SK-N-SH (cell line): ENCODE results near the gene TRMT44. TPM values are rescaled to one million over a fixed set of nuclear protein-coding genes. Genes with fewer than 3 reads are reported as not detected.

ENCODE experiments used
- CTCF ChIA-PET: fragments of 300-600, 350-600 bp; formaldehyde crosslinking; extraction: SDS; loops from one replicate; lab custom pipeline; 2021; lab: Yijun Ruan, JAX
- POLR2A ChIA-PET: fragments of 350-600 bp; sonication (Branson Sonifier 250); formaldehyde crosslinking; extraction: SDS; loops from one replicate; lab custom pipeline; 2020; ENCODE audit warnings: antibody characterized with exemption, inconsistent platforms; lab: Yijun Ruan, JAX
- DNase-seq: peaks from one replicate; pipeline ENCODE4 v3.0.0; 2012
- H2AFZ ChIP-seq: fragments of 200-600 bp; sonication (generic); 2 replicates; pipeline ENCODE4 v1.8.1; 2016; ENCODE audit warnings: antibody characterized with exemption, mild to moderate bottlenecking, low read depth
- H3F3A ChIP-seq: fragments of 200-600 bp; sonication (generic); replicated peaks from 2 replicates; pipeline ENCODE3; 2016; ENCODE audit warnings: antibody characterized with exemption, mild to moderate bottlenecking; ENCODE audit not compliant: insufficient read depth
- H3K27ac ChIP-seq, 2 experiments: fragments of 200-500 bp in 1 of 2; fragments of 200-600 bp in 1 of 2; sonication (Bioruptor generic) in 1 of 2; sonication (generic), shearing (Covaris generic) in 1 of 2; 2 replicates each; pipeline versions ENCODE4 v1.5.1 to v1.6.1; 2014 to 2016; ENCODE audit warnings: low read depth in 2 of 2, inconsistent platforms in 1 of 2, low read length in 1 of 2, mild to moderate bottlenecking in 1 of 2, mixed read lengths in 1 of 2
- H3K27me3 ChIP-seq: fragments of 200-600 bp; sonication (generic), shearing (Covaris generic); 2 replicates; pipeline ENCODE4 v1.6.1; 2016; ENCODE audit warnings: mixed run types; ENCODE audit not compliant: insufficient read depth
- H3K36me3 ChIP-seq, 2 experiments: fragments of 200-500 bp in 1 of 2; fragments of 200-600 bp in 1 of 2; sonication (Bioruptor generic) in 1 of 2; sonication (generic) in 1 of 2; replicated peaks in 1 of 2; 2 replicates each; pipeline versions ENCODE3 to v1.5.1; 2014 to 2016; ENCODE audit warnings: low read length in 1 of 2, mild to moderate bottlenecking in 1 of 2; ENCODE audit not compliant: insufficient read depth in 2 of 2, control insufficient read depth in 1 of 2
- H3K4me1 ChIP-seq, 2 experiments: fragments of 200-500 bp in 1 of 2; fragments of 200-600 bp in 1 of 2; sonication (Bioruptor generic) in 1 of 2; sonication (generic), shearing (Covaris generic) in 1 of 2; 2 replicates each; pipeline versions ENCODE4 v1.5.1 to v1.6.1; 2014 to 2016; ENCODE audit warnings: low read depth in 1 of 2, low read length in 1 of 2, mixed run types in 1 of 2; ENCODE audit not compliant: insufficient read depth in 2 of 2, control insufficient read depth in 1 of 2
- H3K4me2 ChIP-seq: fragments of 200-600 bp; sonication (generic), shearing (Covaris generic); 2 replicates; pipeline ENCODE4 v1.6.1; 2017; ENCODE audit warnings: mixed run types
- H3K4me3 ChIP-seq, 2 experiments: fragments of 200-500 bp in 1 of 2; fragments of 200-600 bp in 1 of 2; sonication (Bioruptor generic) in 1 of 2; sonication (generic), shearing (Covaris generic) in 1 of 2; 2 replicates each; pipeline versions ENCODE4 v1.5.1 to v1.8.1; 2014 to 2016; ENCODE audit warnings: low read depth in 2 of 2, inconsistent platforms in 1 of 2, low read length in 1 of 2, mild to moderate bottlenecking in 1 of 2, mixed read lengths in 1 of 2, moderate library complexity in 1 of 2
- H3K79me2 ChIP-seq: fragments of 200-600 bp; sonication (generic); 2 replicates; pipeline ENCODE4 v1.8.1; 2017; ENCODE audit warnings: mild to moderate bottlenecking; ENCODE audit not compliant: insufficient read depth
- H3K9ac ChIP-seq: fragments of 200-600 bp; sonication (generic); 2 replicates; pipeline ENCODE4 v1.6.1; 2017; ENCODE audit warnings: mixed run types
- H3K9me2 ChIP-seq: fragments of 200-600 bp; sonication (generic); 2 replicates; pipeline ENCODE4 v1.6.1; 2017; ENCODE audit warnings: mixed run types
- H3K9me3 ChIP-seq: fragments of 200-600 bp; sonication (generic); 2 replicates; pipeline ENCODE4 v1.6.1; 2017; ENCODE audit warnings: mixed run types, mild to moderate bottlenecking, moderate library complexity
- H4K20me1 ChIP-seq: fragments of 200-600 bp; sonication (generic); 2 replicates; pipeline ENCODE4 v1.6.1; 2017; ENCODE audit warnings: mild to moderate bottlenecking, mixed run types; ENCODE audit not compliant: insufficient read depth
- CHD2 ChIP-seq: fragments of 150-350 bp; IDR thresholded peaks from 2 replicates; pipeline ENCODE4 v1.6.1; 2018; ENCODE audit warnings: low read length; ENCODE audit not compliant: partially characterized antibody
- CTCF ChIP-seq: fragments of 200-600 bp; sonication (generic); IDR thresholded peaks from 2 replicates; pipeline ENCODE4 v1.6.1; 2017; ENCODE audit warnings: antibody characterized with exemption, mild to moderate bottlenecking, moderate library complexity
- EP300 ChIP-seq, 2 experiments: IDR thresholded peaks; 2 replicates each; pipeline versions ENCODE4 v1.4.0 to v1.6.1; 2012; ENCODE audit warnings: borderline replicate concordance in 1 of 2, low read depth in 1 of 2, low read length in 1 of 2
- EZH2phosphoT487 ChIP-seq: fragments of 200-600 bp; sonication (generic); IDR thresholded peaks from 2 replicates; pipeline ENCODE4 v1.6.1; 2017; ENCODE audit warnings: low read depth, mixed run types, mild to moderate bottlenecking, antibody characterized with exemption, moderate library complexity, borderline replicate concordance
- FOXJ3 ChIP-seq: sonication (generic); formaldehyde crosslinking; IDR thresholded peaks from 2 replicates; pipeline ENCODE4 v1.5.1; 2020; ENCODE audit warnings: mild to moderate bottlenecking, missing genetic modification reagents
- GABPA ChIP-seq: IDR thresholded peaks from 2 replicates; pipeline ENCODE4 v1.4.0; 2012; ENCODE audit warnings: low read depth, mild to moderate bottlenecking
- JUND ChIP-seq: IDR thresholded peaks from 2 replicates; pipeline ENCODE4 v1.4.0; 2012
- MAX ChIP-seq: IDR thresholded peaks from 2 replicates; pipeline ENCODE4 v1.4.0; 2012; ENCODE audit warnings: low read depth
- MXI1 ChIP-seq: IDR thresholded peaks from 2 replicates; pipeline ENCODE4 v1.6.1; 2012; ENCODE audit warnings: mild to moderate bottlenecking, low read depth, low read length, improper control_type of control experiment
- NRF1 ChIP-seq: IDR thresholded peaks from 2 replicates; pipeline ENCODE4 v1.6.1; 2012; ENCODE audit warnings: low read depth, mild to moderate bottlenecking, low read length
- PBX3 ChIP-seq: IDR thresholded peaks from 2 replicates; pipeline ENCODE4; 2012
- RAD21 ChIP-seq: IDR thresholded peaks from 2 replicates; pipeline ENCODE4 v1.6.1; 2012; ENCODE audit warnings: mild to moderate bottlenecking, low read length
- REST ChIP-seq: IDR thresholded peaks from 2 replicates; pipeline ENCODE4 v1.6.1; 2012; ENCODE audit warnings: mild to moderate bottlenecking, low read depth, low read length, moderate library complexity
- RXRA ChIP-seq: IDR thresholded peaks from 2 replicates; pipeline ENCODE4 v1.4.0; 2012; ENCODE audit warnings: low read depth, mild to moderate bottlenecking, borderline replicate concordance
- SIN3A ChIP-seq: IDR thresholded peaks from 2 replicates; pipeline ENCODE4 v1.6.1; 2012; ENCODE audit warnings: low read depth, mild to moderate bottlenecking, low read length, moderate library complexity, borderline replicate concordance
- TAF1 ChIP-seq: IDR thresholded peaks from 2 replicates; pipeline ENCODE4 v1.6.1; 2012; ENCODE audit warnings: low read depth, mild to moderate bottlenecking, low read length, moderate library complexity, borderline replicate concordance
- TEAD4 ChIP-seq: IDR thresholded peaks from 2 replicates; pipeline ENCODE4 v1.4.0; 2012; ENCODE audit warnings: mild to moderate bottlenecking, borderline replicate concordance; ENCODE audit not compliant: insufficient read depth
- USF2 ChIP-seq: fragments of 150-350 bp; IDR thresholded peaks from 2 replicates; pipeline ENCODE4 v1.6.1; 2017; ENCODE audit warnings: antibody characterized with exemption, low read length, low read depth, borderline replicate concordance
- ZBTB33 ChIP-seq: IDR thresholded peaks from 2 replicates; pipeline ENCODE4 v1.4.0; 2012; ENCODE audit warnings: low read depth, borderline replicate concordance
- WGBS: methylation state at CpG from one replicate; pipeline ENCODE4 v1.1.6; 2017; ENCODE audit warnings: low lambda C conversion rate; 5-methylcytosine and 5-hydroxymethylcytosine counted together
- polyA plus RNA-seq, 3 experiments: library from polyadenylated mRNA; depleted of rRNA; stranded (reverse); fragments of >200 nt; gene quantifications; 2 replicates each; pipeline ENCODE4 v1.2.3, GENCODE V29; 2012

The TRMT44 gene
- polyA plus RNA-seq, 1 of the 3 experiments (the other 2 are of a cell fraction) = 6.0 TPM

- DNase-seq = no peak
- 79% methylated on average over 6 of the region's 6 CpGs for WGBS
Observed at GRCh38 chr4:8443801-8444200, 3.2 kb downstream of the TRMT44 start.

More at GRCh38 chr4:8443801-8444200, 3.2 kb downstream of the TRMT44 start:
- Histone ChIP-seq H3K27ac (no peak overlapping the region), H3K4me2 (0 out of 2 replicates have a peak overlapping the region, but pooled peaks have one; percentile 96), H3F3A (peaks cover 3% of the 10 kb centered on the region), H2AFZ (no peak overlapping the region), H3K27me3 (no peaks in the 10 kb centered on the region), H4K20me1 (peaks cover 14% of the 10 kb centered on the region; the same call in 1 of the 2 replicates), H3K4me3 (no peak overlapping the region), H3K9me3 (no peaks in the 10 kb centered on the region), H3K4me1 (peaks cover 4 to 18% of the 10 kb centered on the region in 2 experiments; a peak in 3 of 4 replicates), H3K36me3 (peaks cover 0 to 4% of the 10 kb centered on the region in 2 experiments), H3K79me2 (peaks cover 77% of the 10 kb centered on the region), H3K9me2 (no peaks in the 10 kb centered on the region), H3K9ac (no peak overlapping the region)
- TF ChIP-seq REST (no peak), ZBTB33 (no peak), GABPA (no peak), SIN3A (no peak), TAF1 (no peak), FOXJ3 (CRISPR knock-in tag) (no peak), CTCF (no peak), RAD21 (no peak), MXI1 (no peak), CHD2 (no peak), PBX3 (no peak), RXRA (no peak), JUND (no peak), NRF1 (no peak), TEAD4 (no peak), EP300 (IDR thresholded peaks at IDR 0.05; ENCODE audit: borderline replicate concordance in 1 of 2, low read depth in 1 of 2, low read length in 1 of 2) (no peak), EZH2phosphoT487 (no peak), USF2 (no peak), MAX (no peak)
- CTCF ChIA-PET = interaction anchor here (1.0 to 2.0 kb wide), 3 partner anchors 8 to 24 kb away, joined by 3 to 5 read pairs (median 5); no protein-coding TSS in a partner anchor
- POLR2A ChIA-PET = no interaction called here
